Measurements from ENCODE around the gene CBLC.

GRCh38 chr19:44792281-44792680, 14.6 kb downstream of the CBLC start:
- TF ChIP-seq ZNF274 (IDR thresholded peaks at IDR 0.05; ENCODE audit: low read depth, low read length) (no peak), YY1 (IDR thresholded peaks at IDR 0.05; ENCODE audit: insufficient read depth, insufficient read length) (no peak)

All from NT2/D1 (cell line).